Measurements from ENCODE around the gene CD19. TPM values are rescaled to one million over a fixed set of nuclear protein-coding genes. Genes with fewer than 3 reads are reported as not detected.

CD19 gene
- total RNA-seq, 3 donors from 2014 or later: not detected

DNA sequence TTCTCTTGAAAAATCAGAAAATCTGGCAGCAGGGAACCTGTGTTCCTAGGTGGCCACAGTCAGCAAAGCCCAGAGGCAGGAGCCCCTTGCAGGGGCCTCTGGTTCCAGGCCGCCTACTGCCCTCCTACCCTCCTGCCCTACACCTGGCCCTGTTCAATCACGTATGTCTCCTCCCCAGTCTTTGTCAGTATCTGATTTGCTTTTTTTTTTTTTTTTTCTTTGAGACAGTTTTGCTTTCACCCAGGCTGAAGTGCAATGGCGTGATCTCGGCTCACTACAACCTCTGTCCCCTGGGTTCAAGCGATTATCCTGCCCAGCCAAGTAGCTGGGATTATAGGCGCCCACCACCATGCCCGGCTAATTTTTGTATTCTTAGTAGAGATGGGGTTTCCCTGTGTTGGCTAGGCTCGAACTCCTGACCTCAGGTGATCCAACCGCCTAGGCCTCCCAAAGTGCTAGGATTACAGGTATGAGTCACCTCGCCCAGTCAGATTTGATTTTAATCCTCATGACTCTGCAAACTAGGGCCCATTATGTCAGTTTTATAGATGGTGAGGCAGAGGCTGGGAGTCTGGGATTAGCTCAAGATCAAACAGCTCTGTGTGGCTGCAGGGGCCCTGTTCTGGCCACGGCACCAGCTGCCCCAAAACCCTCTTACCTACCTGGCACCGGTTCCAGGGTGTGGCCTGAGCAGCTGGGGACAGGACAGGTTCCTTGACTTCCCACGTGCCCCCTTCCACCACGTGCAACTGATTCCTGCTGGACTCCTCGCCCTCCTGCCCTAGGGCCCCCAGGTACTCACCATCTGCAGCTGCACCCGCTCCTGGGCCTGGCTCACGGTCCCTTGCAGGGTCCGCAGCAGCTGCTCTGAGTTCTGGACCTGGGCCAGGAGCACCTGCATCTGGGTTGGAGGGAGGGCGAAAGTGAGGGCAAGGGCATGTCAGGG, 21.4 kb upstream of the CD19 start:
- Histone ChIP-seq H3K9me3 (no peaks in the 10 kb centered on the region), H3K27me3 (no peaks in the 10 kb centered on the region), H3K4me3 (no peak overlapping the region), H3K36me3 (peaks cover 4% of the 10 kb centered on the region), H3K4me1 (no peaks in the 10 kb centered on the region), H3K27ac (no peak overlapping the region)
- intact Hi-C loops (cut with DNase I; ENCODE audit: low total_unique reads): no loop called here
- TF ChIP-seq POLR2AphosphoS5 (IDR thresholded peaks at IDR 0.05) (no peak), POLR2A (IDR thresholded peaks at IDR 0.05) (no peak)
- TF ChIP-seq, protein P1, sequence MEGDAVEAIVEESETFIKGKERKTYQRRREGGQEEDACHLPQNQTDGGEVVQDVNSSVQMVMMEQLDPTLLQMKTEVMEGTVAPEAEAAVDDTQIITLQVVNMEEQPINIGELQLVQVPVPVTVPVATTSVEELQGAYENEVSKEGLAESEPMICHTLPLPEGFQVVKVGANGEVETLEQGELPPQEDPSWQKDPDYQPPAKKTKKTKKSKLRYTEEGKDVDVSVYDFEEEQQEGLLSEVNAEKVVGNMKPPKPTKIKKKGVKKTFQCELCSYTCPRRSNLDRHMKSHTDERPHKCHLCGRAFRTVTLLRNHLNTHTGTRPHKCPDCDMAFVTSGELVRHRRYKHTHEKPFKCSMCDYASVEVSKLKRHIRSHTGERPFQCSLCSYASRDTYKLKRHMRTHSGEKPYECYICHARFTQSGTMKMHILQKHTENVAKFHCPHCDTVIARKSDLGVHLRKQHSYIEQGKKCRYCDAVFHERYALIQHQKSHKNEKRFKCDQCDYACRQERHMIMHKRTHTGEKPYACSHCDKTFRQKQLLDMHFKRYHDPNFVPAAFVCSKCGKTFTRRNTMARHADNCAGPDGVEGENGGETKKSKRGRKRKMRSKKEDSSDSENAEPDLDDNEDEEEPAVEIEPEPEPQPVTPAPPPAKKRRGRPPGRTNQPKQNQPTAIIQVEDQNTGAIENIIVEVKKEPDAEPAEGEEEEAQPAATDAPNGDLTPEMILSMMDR (IDR thresholded peaks at IDR 0.05): no peak
- DNase-seq (ENCODE audit: low spot score in 2 of 2): no peak

DNA sequence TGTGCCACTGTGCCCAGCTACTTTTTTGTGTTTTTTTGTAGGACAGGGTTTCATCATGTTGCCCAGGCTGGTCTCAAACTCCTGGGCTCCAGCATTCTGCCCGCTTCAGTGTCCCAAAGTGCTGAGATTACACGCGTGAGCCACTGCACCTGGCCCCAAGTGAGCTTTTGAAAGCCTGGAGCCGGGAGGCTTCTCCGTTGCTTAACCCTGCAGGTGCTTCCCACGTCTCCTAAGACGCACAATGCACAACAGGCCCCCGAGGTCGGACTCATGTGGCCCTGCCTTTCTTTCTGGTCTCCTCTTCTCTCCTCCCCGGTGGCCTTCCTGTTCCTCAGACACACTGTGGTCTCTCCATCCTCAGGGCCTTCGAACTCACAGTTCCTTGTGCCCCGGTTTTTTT, 19.2 kb upstream of the CD19 start:
- DNase-seq (ENCODE audit: low spot score in 2 of 2): no peak
- H3K27ac ChIP-seq: no peak overlapping the region
- no peaks in the 10 kb centered on the region for H3K9me3 ChIP-seq
- intact Hi-C loops (cut with DNase I; ENCODE audit: low total_unique reads): no loop called here
- H3K36me3 ChIP-seq: peaks cover 4% of the 10 kb centered on the region
- no peaks in the 10 kb centered on the region for H3K27me3 ChIP-seq
- no peak overlapping the region for H3K4me3 ChIP-seq
- no peaks in the 10 kb centered on the region for H3K4me1 ChIP-seq
- TF ChIP-seq, protein P1 (IDR thresholded peaks at IDR 0.05): no peak
- TF ChIP-seq POLR2AphosphoS5 (IDR thresholded peaks at IDR 0.05): no peak
- TF ChIP-seq POLR2A (IDR thresholded peaks at IDR 0.05): no peak

DNA sequence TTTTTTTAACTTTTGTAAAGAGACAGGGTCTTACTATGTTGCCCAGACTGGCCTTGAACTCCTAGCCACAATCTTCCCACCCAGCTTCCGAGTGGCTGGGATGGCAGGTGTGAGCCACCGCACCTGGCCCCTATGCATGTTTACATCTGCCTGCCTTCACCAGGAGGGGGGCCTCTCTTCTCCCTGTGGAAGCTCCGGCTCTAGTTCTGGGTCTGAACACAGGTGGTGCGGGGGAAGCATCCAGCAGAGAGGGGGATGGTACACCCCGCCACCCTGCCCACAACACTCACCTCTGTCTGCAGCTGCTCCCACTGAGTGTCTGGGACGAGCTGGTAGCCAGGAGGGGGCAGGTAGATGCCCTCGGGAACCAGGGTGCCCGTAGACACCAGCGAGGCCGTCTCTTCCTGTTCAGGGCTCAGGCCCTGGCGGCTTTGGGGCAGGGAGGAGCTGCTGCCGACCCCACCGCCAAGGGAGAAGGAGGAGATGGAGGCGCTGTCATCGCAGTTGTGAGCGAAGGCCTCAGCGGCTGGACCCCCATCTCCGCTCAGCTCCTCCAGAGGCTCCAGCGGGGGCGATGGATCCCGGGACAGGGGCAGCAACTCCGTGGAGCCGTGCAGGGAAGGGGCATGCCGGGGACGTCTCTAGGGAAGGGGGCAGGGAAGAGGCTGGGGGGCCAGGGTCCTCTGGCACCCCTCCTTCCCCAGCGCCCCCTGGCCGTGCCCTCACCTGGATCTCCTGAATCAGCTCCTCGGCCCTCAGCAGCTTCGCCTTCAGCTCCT, 17.6 kb upstream of the CD19 start:
- Histone ChIP-seq H3K27me3 (no peaks in the 10 kb centered on the region), H3K27ac (no peak overlapping the region), H3K4me3 (no peak overlapping the region), H3K9me3 (no peaks in the 10 kb centered on the region), H3K4me1 (no peaks in the 10 kb centered on the region), H3K36me3 (no peaks in the 10 kb centered on the region)
- TF ChIP-seq POLR2AphosphoS5 (IDR thresholded peaks at IDR 0.05): no peak
- intact Hi-C loops (cut with DNase I; ENCODE audit: low total_unique reads): no loop called here
- DNase-seq (ENCODE audit: low spot score in 2 of 2): no peak

DNA sequence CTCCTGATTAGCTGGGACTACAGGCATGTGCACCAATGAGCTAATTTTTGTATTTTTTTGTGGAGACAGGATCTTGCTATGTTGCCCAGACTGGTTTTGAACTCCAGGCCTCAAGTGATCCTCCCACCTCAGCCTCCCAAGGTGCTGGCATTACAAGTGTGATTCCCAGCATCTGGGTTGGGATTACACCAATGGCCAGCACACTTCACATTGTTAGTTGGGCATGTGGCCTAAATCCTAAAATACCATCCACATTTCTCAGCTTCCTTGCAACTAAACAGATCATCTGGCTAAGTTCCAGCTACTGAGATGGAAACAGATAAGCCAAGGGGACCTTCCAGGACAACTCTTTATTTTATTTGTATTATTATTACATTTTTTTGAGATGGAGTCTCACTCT, 16.6 kb upstream of the CD19 start:
- intact Hi-C loops (cut with DNase I; ENCODE audit: low total_unique reads): no loop called here
- Histone ChIP-seq H3K9me3 (no peaks in the 10 kb centered on the region), H3K27ac (no peak overlapping the region), H3K4me1 (no peaks in the 10 kb centered on the region), H3K27me3 (no peaks in the 10 kb centered on the region), H3K4me3 (no peak overlapping the region), H3K36me3 (no peaks in the 10 kb centered on the region)
- TF ChIP-seq POLR2A (IDR thresholded peaks at IDR 0.05) (no peak), POLR2AphosphoS5 (IDR thresholded peaks at IDR 0.05) (no peak)
- TF ChIP-seq, protein P1 (IDR thresholded peaks at IDR 0.05): no peak
- no peak for DNase-seq (ENCODE audit: low spot score in 2 of 2)

DNA sequence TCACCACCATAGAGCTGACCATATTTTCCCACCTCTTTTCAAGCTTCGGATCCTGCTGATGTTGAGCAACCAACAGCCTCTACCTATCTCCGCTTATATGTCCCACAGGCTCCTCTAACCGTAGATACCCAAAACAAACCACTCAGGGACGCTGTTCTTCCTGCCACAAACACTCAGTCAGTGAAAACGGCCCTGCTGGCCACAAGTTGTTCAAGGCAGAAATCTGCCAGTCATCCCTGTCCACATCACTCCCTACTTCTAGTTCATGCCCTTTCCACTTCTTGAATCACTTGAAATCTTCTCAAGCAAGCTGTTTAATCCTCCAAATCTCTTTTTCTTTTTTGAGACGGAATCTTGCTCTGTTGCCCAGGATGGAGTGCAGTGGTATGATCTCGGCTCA, 14.7 kb upstream of the CD19 start:
- Histone ChIP-seq H3K27ac (no peak overlapping the region), H3K4me3 (no peak overlapping the region), H3K36me3 (no peaks in the 10 kb centered on the region), H3K4me1 (no peaks in the 10 kb centered on the region), H3K9me3 (no peaks in the 10 kb centered on the region), H3K27me3 (no peaks in the 10 kb centered on the region)
- intact Hi-C loops (cut with DNase I; ENCODE audit: low total_unique reads): no loop called here
- TF ChIP-seq, protein P1 (IDR thresholded peaks at IDR 0.05): no peak
- TF ChIP-seq POLR2A (IDR thresholded peaks at IDR 0.05): no peak
- no peak for TF ChIP-seq POLR2AphosphoS5 (IDR thresholded peaks at IDR 0.05)
- DNase-seq (ENCODE audit: low spot score in 2 of 2): no peak
